Measurements from ENCODE around the gene SBF2. TPM values are rescaled to one million over a fixed set of nuclear protein-coding genes. Genes with fewer than 3 reads are reported as not detected.

SBF2 gene
- total and polyA plus RNA-seq, 9 of the 15 experiments (the other 6 are each of a cell fraction or from before 2014, with no cell fraction given), result 0.80 to 9.5 (median 5.0) TPM

GRCh38 chr11:10287766-10288715, 6.0 kb downstream of the SBF2 start:
- in situ Hi-C loops (cut with MboI), result no loop called here
- intact Hi-C loops (cut with micrococcal nuclease), result no loop called here
- Histone ChIP-seq H3K9me3 (replicated peaks; ENCODE audit: control insufficient read depth, insufficient read depth, low read depth, low read length) (no peaks in the 10 kb centered on the region), H3K27me3 (ENCODE audit: control insufficient read depth in 2 of 2, insufficient read depth in 2 of 2, low read length in 2 of 2) (no peaks in the 10 kb centered on the region; a peak in 1 of 5 replicates), H3K9me1 (ENCODE audit: control insufficient read depth, insufficient read depth, low read length) (no peaks in the 10 kb centered on the region), H3K79me2 (ENCODE audit: control insufficient read depth, insufficient read depth, low read length) (no peaks in the 10 kb centered on the region), H3K9ac (ENCODE audit: insufficient read depth in 1 of 2, low read depth in 2 of 2, low read length in 2 of 2) (no peak overlapping the region), H3K4me2 (ENCODE audit: insufficient read depth, low read length) (no peak overlapping the region), H3K36me3 (ENCODE audit: control insufficient read depth, insufficient read depth, low read length) (no peaks in the 10 kb centered on the region), H3K27ac (ENCODE audit: extremely low read depth, low read depth, low read length) (no peak overlapping the region), H4K20me1 (replicated peaks; ENCODE audit: control insufficient read depth, insufficient read depth, low read length) (peaks cover 4% of the 10 kb centered on the region; the same call in 1 of the 2 replicates), H3K4me1 (replicated peaks in 1 of 2; ENCODE audit: control insufficient read depth in 2 of 2, insufficient read depth in 2 of 2, low read length in 2 of 2) (peaks cover 4 to 13% of the 10 kb centered on the region in 2 experiments; a peak in 3 of 5 replicates), H2AFZ (ENCODE audit: low read depth, low read length) (no peak overlapping the region), H3K4me3 (no peak overlapping the region)
- no TSS peak for BruUV-seq (replicated peaks)
- no peak for ATAC-seq
- TF ChIP-seq MYBL2 (IDR thresholded peaks at IDR 0.05; ENCODE audit: low read depth), result no peak
- TF ChIP-seq MYBL2 (CRISPR knock-in tag; IDR thresholded peaks at IDR 0.05; ENCODE audit: borderline replicate concordance), result no peak
- no peak for TF ChIP-seq ETV5 (CRISPR knock-in tag; IDR thresholded peaks at IDR 0.05; ENCODE audit: low read depth)
- no peak for TF ChIP-seq NFIC (IDR thresholded peaks at IDR 0.05)
- no peak for TF ChIP-seq CTCF (IDR thresholded peaks at IDR 0.05 in 2 of 3, conservative IDR thresholded peaks at IDR 0.05 in 1 of 3; ENCODE audit: insufficient read depth in 2 of 3, low read depth in 1 of 3, low read length in 3 of 3)
- no peak for TF ChIP-seq DDX20 (tag; IDR thresholded peaks at IDR 0.05; ENCODE audit: low read depth)
- no peak for TF ChIP-seq KLF13 (tag; IDR thresholded peaks at IDR 0.05; ENCODE audit: borderline replicate concordance, low read depth)
- no peak for TF ChIP-seq MEIS2 (IDR thresholded peaks at IDR 0.05; ENCODE audit: partially characterized antibody)
- no peak for TF ChIP-seq ETV6 (IDR thresholded peaks at IDR 0.05; ENCODE audit: borderline replicate concordance in 1 of 2, low read depth in 2 of 2, low read length in 1 of 2)
- no peak for TF ChIP-seq ETV6 (CRISPR knock-in tag; IDR thresholded peaks at IDR 0.05; ENCODE audit: borderline replicate concordance)
- ChIA-PET CTCF (ENCODE audit: low intra/inter-chr PET ratio) (no interaction called here), POLR2A (interaction anchor here (0.6 to 1.5 kb wide), 5 partner anchors 14 to 1376 kb away, joined by 3 to 6 read pairs (median 3); no protein-coding TSS in a partner anchor)
- 31% methylated on average over 9 of the region's 9 CpGs for WGBS (ENCODE audit: insufficient coverage, low coverage, missing lambda C conversion rate)
- no peak for DNase-seq (ENCODE audit: extremely low read depth in 1 of 4, low spot score in 3 of 4)
- no peak for FAIRE-seq
